RWPE1 (cell line): ENCODE measurements around the gene CACNG8.

Experiments used
- CTCF ChIA-PET: fragments of 350-600 bp; sonication (Branson Sonifier 250); formaldehyde crosslinking; extraction: SDS; loops from one replicate; lab custom pipeline; 2021; lab: Yijun Ruan, JAX
- POLR2A ChIA-PET: fragments of 400-600 bp; formaldehyde crosslinking; extraction: SDS; loops from one replicate; lab custom pipeline; 2020; ENCODE audit warnings: antibody characterized with exemption; ENCODE audit not compliant: low non-redundant PET; lab: Yijun Ruan, JAX
- DNase-seq: peaks from one replicate; pipeline ENCODE4 v3.0.0; 2012; ENCODE audit warnings: low spot score
- H3K27ac ChIP-seq: fragments of 450-650 bp; 2 replicates; pipeline ENCODE4 v1.5.1; 2017
- CTCF ChIP-seq: fragments of 450-650 bp; conservative IDR thresholded peaks from 2 replicates; pipeline ENCODE4 v1.5.1; 2017; ENCODE audit warnings: low read depth, mild to moderate bottlenecking

Gene CACNG8

GRCh38 chr19:53998223-53998622 is 35.5 kb downstream of the CACNG8 start:
- H3K27ac ChIP-seq = no peak overlapping the region
- CTCF ChIA-PET = interaction anchor here (1.4 kb wide), 1 partner anchor 32 kb away, joined by 4 read pairs; no protein-coding TSS in a partner anchor
- DNase-seq = no peak
- TF ChIP-seq CTCF = no peak
- POLR2A ChIA-PET = no interaction called here

DNA sequence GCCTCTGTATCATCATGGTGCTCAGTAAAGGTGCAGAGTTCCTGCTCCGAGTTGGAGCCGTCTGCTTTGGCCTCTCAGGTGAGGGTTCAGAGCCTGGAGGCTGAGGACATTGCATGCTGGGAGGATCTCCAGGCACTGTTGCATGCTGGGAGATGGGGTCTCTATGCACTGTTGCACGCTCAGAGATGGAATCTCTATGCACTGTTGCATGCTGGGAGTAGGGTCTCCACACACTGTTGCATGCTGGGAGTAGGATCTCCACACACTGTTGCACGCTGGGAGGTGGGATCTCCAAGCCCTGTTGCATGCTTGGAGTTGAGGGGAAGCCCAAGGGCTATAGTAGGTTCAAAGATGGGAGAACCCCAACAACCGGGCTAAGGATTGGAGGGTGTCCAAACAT is 37.0 kb downstream of the CACNG8 start:
- no peak for DNase-seq
- ChIA-PET CTCF (no interaction called here), POLR2A (no interaction called here)

GRCh38 chr19:54001496-54001895 is 38.8 kb downstream of the CACNG8 start:
- ChIA-PET CTCF (no interaction called here), POLR2A (no interaction called here)
- no peak overlapping the region for H3K27ac ChIP-seq
- no peak for DNase-seq
- TF ChIP-seq CTCF = no peak

More for the DNA sequence above, 37.0 kb downstream of the CACNG8 start:
- H3K27ac ChIP-seq = no peak overlapping the region
- no peak for TF ChIP-seq CTCF

DNA sequence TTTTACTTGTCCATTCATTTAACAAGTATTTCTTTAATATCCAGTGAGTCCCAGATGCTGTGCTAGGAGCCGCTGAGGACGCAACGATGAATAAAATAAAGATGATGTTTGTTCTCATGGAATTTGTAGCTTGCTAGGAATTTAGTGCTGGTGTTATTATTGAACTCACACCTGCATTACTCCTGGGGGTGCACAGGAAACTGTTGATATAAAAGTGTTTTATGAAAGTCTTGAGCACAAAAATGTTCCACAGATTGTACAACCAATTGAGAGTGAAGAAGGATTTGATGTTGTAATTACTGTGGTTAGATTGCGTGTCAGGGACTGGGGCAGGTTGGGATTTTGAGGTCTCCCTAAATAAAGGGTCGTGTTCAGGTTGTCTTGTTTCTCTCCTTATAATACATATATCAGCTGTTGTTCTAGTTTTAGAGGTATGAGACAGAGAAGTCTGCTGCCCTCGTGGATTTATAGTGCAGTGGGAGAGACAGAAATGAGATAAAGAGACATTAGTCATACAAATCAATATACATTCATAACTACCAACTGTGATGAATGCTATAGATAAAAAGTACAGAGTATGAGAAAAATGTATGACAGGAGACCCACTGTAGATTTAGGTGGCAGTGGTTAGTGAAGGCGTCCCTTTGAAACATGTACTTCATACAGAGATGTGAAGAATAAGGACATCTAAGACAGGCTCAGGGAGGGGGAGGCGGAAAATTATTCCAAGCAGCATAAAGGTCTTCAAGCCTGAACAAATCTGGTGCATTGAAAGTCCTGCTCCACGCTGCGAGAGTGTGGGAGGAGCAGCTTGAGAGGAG is 40.0 kb downstream of the CACNG8 start:
- TF ChIP-seq CTCF = no peak
- POLR2A ChIA-PET = no interaction called here
- DNase-seq = no peak
- H3K27ac ChIP-seq = no peak overlapping the region
- CTCF ChIA-PET = interaction anchor here (0.8 kb wide), 1 partner anchor 22 kb away, joined by 4 read pairs; no protein-coding TSS in a partner anchor

DNA sequence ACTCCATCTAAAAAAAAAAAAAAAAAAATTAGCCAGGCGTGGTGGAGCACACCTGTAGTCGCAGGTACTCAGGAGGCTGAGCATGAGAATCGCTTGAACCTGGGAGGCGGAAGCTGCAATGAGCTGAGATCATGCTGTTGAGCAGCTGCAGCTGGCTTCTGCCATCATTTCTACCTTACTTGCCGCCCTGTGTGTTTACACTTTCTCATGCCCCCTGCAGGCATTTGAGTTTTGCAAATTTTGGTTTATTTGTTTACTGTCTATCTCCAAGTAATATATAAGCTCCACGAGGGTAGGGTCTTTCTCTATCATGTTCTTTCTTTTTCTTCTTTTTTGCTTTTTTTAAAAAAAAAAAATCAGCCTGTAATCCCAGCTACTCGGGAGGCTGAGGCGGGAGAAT is 46.7 kb downstream of the CACNG8 start:
- no peak for DNase-seq
- ChIA-PET POLR2A (no interaction called here), CTCF (interaction anchor here (0.6 kb wide), 1 partner anchor 140 kb away, joined by 4 read pairs; no protein-coding TSS in a partner anchor)
- no peak for TF ChIP-seq CTCF
- H3K27ac ChIP-seq = no peak overlapping the region

- ChIA-PET CTCF (interaction anchor here (0.6 kb wide), 1 partner anchor 13 kb away, joined by 8 read pairs; no protein-coding TSS in a partner anchor), POLR2A (no interaction called here)
- no peak for DNase-seq
- H3K27ac ChIP-seq = no peak overlapping the region
- no peak for TF ChIP-seq CTCF
Observed at GRCh38 chr19:54010474-54010873, 47.7 kb downstream of the CACNG8 start.
